ENCODE results near the gene CAPN5. TPM values are rescaled to one million over a fixed set of nuclear protein-coding genes. Genes with fewer than 3 reads are reported as not detected.

CAPN5 gene
- polyA plus RNA-seq, 2 of the 4 experiments (the other 2 are of a cell fraction): 9.4 to 12.9 TPM

DNA sequence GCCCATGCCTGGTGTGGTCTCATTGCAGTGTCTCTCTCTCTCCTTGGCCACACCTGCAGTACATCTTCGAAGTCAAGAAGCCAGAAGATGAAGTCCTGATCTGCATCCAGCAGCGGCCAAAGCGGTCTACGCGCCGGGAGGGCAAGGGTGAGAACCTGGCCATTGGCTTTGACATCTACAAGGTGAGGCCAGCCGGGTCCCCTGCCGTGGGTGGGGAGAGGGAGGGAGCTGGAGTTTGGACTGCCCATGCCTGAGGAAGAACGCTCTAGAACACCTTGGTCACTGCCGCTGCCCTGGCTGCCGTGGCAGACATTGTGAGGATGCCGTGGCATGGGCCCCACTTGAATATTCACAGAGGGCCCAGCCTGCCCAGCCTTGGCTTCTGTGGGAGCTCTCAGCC, 52.2 kb downstream of the CAPN5 start:
- Histone ChIP-seq H3K27ac (no peak overlapping the region), H3K4me3 (no peak overlapping the region), H3K4me2 (no peak overlapping the region), H3K4me1 (no peaks in the 10 kb centered on the region), H3K9me3 (no peaks in the 10 kb centered on the region)
- ChIA-PET POLR2A (no interaction called here), CTCF (interaction anchor here (0.8 to 23.6 kb wide), 4 partner anchors 8 to 967 kb away, joined by 3 to 290 read pairs (median 32); partner anchors contain the start of gene MYO7A)
- TF ChIP-seq MYC (IDR thresholded peaks at IDR 0.05; ENCODE audit: borderline replicate concordance, low read length): no peak
- TF ChIP-seq KDM1A (IDR thresholded peaks at IDR 0.05; ENCODE audit: low read depth): no peak
- no peak for TF ChIP-seq SMC3 (IDR thresholded peaks at IDR 0.05)
- TF ChIP-seq NPAS2 (CRISPR knock-in tag; IDR thresholded peaks at IDR 0.05; ENCODE audit: borderline replicate concordance): no peak
- TF ChIP-seq, protein P1, sequence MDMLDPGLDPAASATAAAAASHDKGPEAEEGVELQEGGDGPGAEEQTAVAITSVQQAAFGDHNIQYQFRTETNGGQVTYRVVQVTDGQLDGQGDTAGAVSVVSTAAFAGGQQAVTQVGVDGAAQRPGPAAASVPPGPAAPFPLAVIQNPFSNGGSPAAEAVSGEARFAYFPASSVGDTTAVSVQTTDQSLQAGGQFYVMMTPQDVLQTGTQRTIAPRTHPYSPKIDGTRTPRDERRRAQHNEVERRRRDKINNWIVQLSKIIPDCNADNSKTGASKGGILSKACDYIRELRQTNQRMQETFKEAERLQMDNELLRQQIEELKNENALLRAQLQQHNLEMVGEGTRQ (IDR thresholded peaks at IDR 0.05): no peak
- no peak for TF ChIP-seq ZNF302 (CRISPR knock-in tag; IDR thresholded peaks at IDR 0.05)
- TF ChIP-seq NR3C1 (IDR thresholded peaks at IDR 0.05): no peak
- no peak for DNase-seq (ENCODE audit: low read depth in 1 of 2, low spot score in 1 of 2)
- ATAC-seq: no peak
- no peak for FAIRE-seq
- WGBS (ENCODE audit: missing lambda C conversion rate): 94% methylated on average over 11 of the region's 12 CpGs

DNA sequence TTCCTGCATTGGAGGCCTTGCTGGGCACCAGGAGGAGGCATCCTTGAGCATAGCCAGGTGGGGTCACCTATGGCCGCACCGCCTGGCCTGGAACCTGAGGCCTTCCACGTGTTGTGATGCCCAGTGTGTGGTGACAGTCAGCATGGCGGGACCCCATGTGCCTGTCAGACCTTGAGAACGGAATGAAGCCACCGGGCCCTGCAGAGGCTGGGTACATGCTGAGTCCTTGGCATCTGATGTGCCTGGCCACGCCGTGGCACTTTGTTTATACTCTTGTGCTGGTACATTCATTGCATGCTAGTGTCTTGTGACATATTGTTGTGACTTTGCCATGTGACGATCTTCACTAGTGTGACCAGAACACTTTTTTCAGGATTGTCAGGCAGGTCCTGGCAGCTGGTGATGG, 52.8 kb downstream of the CAPN5 start:
- POLR2A ChIA-PET: no interaction called here

DNA sequence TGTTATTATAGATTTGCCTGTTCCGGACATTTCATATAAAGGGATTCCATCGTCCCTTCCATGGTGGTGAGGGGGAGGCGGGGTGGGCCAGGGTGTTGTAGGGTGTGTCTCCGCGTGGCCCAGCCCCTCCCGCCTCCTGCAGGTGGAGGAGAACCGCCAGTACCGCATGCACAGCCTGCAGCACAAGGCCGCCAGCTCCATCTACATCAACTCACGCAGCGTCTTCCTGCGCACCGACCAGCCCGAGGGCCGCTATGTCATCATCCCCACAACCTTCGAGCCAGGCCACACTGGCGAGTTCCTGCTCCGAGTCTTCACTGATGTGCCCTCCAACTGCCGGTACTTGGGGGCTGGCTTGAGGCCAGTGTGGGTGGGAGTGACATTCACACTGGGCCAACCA, 53.8 kb downstream of the CAPN5 start:
- Histone ChIP-seq H3K9me3 (no peaks in the 10 kb centered on the region), H3K27ac (no peak overlapping the region), H3K4me1 (no peaks in the 10 kb centered on the region), H3K4me2 (no peak overlapping the region), H3K4me3 (no peak overlapping the region)
- ATAC-seq (no peak), DNase-seq (ENCODE audit: low read depth in 1 of 2, low spot score in 1 of 2) (no peak), FAIRE-seq (no peak)
- WGBS (ENCODE audit: missing lambda C conversion rate): 94% methylated on average over 14 of the region's 19 CpGs
- TF ChIP-seq, protein P2, sequence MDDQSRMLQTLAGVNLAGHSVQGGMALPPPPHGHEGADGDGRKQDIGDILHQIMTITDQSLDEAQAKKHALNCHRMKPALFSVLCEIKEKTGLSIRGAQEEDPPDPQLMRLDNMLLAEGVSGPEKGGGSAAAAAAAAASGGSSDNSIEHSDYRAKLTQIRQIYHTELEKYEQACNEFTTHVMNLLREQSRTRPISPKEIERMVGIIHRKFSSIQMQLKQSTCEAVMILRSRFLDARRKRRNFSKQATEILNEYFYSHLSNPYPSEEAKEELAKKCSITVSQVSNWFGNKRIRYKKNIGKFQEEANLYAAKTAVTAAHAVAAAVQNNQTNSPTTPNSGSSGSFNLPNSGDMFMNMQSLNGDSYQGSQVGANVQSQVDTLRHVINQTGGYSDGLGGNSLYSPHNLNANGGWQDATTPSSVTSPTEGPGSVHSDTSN (IDR thresholded peaks at IDR 0.05): no peak
- TF ChIP-seq CBX8 (IDR thresholded peaks at IDR 0.05) (no peak), HOXB13 (CRISPR knock-in tag; IDR thresholded peaks at IDR 0.05; ENCODE audit: low read depth) (no peak), FOSL2 (IDR thresholded peaks at IDR 0.05) (no peak), FOSL2 (CRISPR knock-in tag; IDR thresholded peaks at IDR 0.05) (no peak), SMC3 (IDR thresholded peaks at IDR 0.05) (no peak), RCOR1 (IDR thresholded peaks at IDR 0.05; ENCODE audit: low read depth, low read length) (no peak), HOXA7 (CRISPR knock-in tag; IDR thresholded peaks at IDR 0.05) (no peak), SREBF2 (IDR thresholded peaks at IDR 0.05) (no peak)
- TF ChIP-seq, protein P1 (IDR thresholded peaks at IDR 0.05): no peak
- ChIA-PET POLR2A (no interaction called here), CTCF (interaction anchor here (1.6 to 23.6 kb wide), 3 partner anchors 29 to 68 kb away, joined by 5 to 290 read pairs (median 23); no protein-coding TSS in a partner anchor)

More for the DNA sequence above, 52.8 kb downstream of the CAPN5 start:
- no peaks in the 10 kb centered on the region for H3K9me3 ChIP-seq
- H3K4me1 ChIP-seq: no peaks in the 10 kb centered on the region
- no peak overlapping the region for H3K27ac ChIP-seq
- CTCF ChIA-PET: interaction anchor here (0.5 to 23.6 kb wide), 6 partner anchors 8 to 967 kb away, joined by 3 to 290 read pairs (median 4); partner anchors contain the start of gene MYO7A
- WGBS (ENCODE audit: missing lambda C conversion rate): 81% methylated on average over 7 of the region's 9 CpGs
- ATAC-seq (no peak), FAIRE-seq (no peak), DNase-seq (ENCODE audit: low read depth in 1 of 2, low spot score in 1 of 2) (no peak)
- H3K4me3 ChIP-seq: no peak overlapping the region
- H3K4me2 ChIP-seq: no peak overlapping the region
- no peak for TF ChIP-seq JUNB (IDR thresholded peaks at IDR 0.05)
- TF ChIP-seq RNF2 (IDR thresholded peaks at IDR 0.05; ENCODE audit: borderline replicate concordance, low read depth): no peak
- TF ChIP-seq EHF (CRISPR knock-in tag; IDR thresholded peaks at IDR 0.05): no peak
- no peak for TF ChIP-seq RFX5 (IDR thresholded peaks at IDR 0.05)
- TF ChIP-seq FOSB (CRISPR knock-in tag; IDR thresholded peaks at IDR 0.05): no peak
- TF ChIP-seq CHD2 (IDR thresholded peaks at IDR 0.05; ENCODE audit: low read length, partially characterized antibody): no peak
- TF ChIP-seq PHF8 (IDR thresholded peaks at IDR 0.05; ENCODE audit: borderline replicate concordance, low read depth): no peak
- no peak for TF ChIP-seq RARB (CRISPR knock-in tag; IDR thresholded peaks at IDR 0.05)
- TF ChIP-seq, protein P3, sequence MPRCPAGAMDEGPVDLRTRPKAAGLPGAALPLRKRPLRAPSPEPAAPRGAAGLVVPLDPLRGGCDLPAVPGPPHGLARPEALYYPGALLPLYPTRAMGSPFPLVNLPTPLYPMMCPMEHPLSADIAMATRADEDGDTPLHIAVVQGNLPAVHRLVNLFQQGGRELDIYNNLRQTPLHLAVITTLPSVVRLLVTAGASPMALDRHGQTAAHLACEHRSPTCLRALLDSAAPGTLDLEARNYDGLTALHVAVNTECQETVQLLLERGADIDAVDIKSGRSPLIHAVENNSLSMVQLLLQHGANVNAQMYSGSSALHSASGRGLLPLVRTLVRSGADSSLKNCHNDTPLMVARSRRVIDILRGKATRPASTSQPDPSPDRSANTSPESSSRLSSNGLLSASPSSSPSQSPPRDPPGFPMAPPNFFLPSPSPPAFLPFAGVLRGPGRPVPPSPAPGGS (IDR thresholded peaks at IDR 0.05): no peak
